ENCODE measurements around the gene ARL5A.

DNA sequence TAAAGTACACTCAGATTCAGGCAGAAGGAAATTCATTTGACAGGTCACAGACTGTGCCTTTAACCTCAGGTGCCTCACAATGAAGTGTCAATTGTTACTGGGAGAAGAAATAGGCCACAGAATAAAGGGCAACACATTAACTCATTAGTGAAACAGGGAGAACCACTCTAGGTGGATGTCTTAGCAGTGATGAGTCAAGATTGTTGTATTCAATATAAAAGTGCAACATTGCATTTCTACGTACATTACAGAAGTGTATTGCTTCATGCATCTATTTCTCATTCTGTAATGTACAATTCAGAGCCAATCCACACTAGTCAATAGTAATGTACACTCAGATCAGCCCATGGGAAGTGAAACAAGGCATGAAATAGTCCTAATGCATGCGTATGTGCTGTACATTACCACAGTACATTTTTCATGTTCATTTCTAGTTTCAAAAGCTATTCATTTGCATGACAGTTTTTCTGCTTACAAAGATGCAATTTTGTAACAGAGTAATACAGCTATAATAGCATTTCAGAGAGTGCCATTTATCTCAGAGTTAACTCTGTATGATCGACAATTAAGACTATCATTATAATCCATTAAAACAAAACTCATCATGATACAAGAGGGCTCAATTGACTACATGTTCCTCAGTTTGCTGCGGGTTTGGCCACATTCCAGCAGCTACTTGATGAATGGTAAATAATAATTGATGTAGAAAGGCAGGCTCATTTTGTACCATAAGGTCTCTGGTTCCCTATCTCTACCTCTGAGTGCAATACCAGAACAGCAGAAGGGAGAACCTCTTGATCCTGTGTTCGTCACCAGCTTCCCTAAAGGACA lies 12.2 kb upstream of the ARL5A start:
- TF ChIP-seq, protein P1, sequence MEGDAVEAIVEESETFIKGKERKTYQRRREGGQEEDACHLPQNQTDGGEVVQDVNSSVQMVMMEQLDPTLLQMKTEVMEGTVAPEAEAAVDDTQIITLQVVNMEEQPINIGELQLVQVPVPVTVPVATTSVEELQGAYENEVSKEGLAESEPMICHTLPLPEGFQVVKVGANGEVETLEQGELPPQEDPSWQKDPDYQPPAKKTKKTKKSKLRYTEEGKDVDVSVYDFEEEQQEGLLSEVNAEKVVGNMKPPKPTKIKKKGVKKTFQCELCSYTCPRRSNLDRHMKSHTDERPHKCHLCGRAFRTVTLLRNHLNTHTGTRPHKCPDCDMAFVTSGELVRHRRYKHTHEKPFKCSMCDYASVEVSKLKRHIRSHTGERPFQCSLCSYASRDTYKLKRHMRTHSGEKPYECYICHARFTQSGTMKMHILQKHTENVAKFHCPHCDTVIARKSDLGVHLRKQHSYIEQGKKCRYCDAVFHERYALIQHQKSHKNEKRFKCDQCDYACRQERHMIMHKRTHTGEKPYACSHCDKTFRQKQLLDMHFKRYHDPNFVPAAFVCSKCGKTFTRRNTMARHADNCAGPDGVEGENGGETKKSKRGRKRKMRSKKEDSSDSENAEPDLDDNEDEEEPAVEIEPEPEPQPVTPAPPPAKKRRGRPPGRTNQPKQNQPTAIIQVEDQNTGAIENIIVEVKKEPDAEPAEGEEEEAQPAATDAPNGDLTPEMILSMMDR (IDR thresholded peaks at IDR 0.05) = no peak
- no peak for TF ChIP-seq POLR2A (IDR thresholded peaks at IDR 0.05)

Data from lower leg skin (tissue), 3 donors.